WTC11 (cell line): ENCODE data around the gene SRRM2.

Experiments used
- AR ChIP-seq: fragments of 250-450 bp; sonication (Bioruptor Pico); IDR thresholded peaks from 2 replicates; pipeline ENCODE4 v1.9.0; 2021; ENCODE audit warnings: mild to moderate bottlenecking
- ATF2 ChIP-seq: sonication (generic); formaldehyde crosslinking; IDR thresholded peaks from 2 replicates; pipeline ENCODE4 v1.8.1; 2022; ENCODE audit warnings: low read depth, missing genetic modification reagents, borderline replicate concordance
- ATF6 ChIP-seq: sonication (generic); formaldehyde crosslinking; IDR thresholded peaks from 2 replicates; pipeline ENCODE4 v1.8.1; 2023; ENCODE audit warnings: mild to moderate bottlenecking, missing genetic modification reagents
- CREB1 ChIP-seq: sonication (generic); formaldehyde crosslinking; IDR thresholded peaks from 2 replicates; pipeline ENCODE4 v1.8.0; 2023; ENCODE audit warnings: mild to moderate bottlenecking, missing genetic modification reagents
- CREM ChIP-seq: sonication (generic); formaldehyde crosslinking; IDR thresholded peaks from 2 replicates; pipeline ENCODE4 v1.8.1; 2022; ENCODE audit warnings: mild to moderate bottlenecking, missing genetic modification reagents, moderate library complexity
- CTCF ChIP-seq: fragments of 200-600 bp; IDR thresholded peaks from 2 replicates; pipeline ENCODE4 v1.8.0; 2022; ENCODE audit warnings: antibody characterized with exemption
- MAX ChIP-seq: sonication (generic); formaldehyde crosslinking; IDR thresholded peaks from 2 replicates; pipeline ENCODE4 v1.8.0; 2022; ENCODE audit warnings: mild to moderate bottlenecking, missing genetic modification reagents
- NR2C2 ChIP-seq: sonication (generic); formaldehyde crosslinking; IDR thresholded peaks from 2 replicates; pipeline ENCODE4 v1.8.0; 2022; ENCODE audit warnings: mild to moderate bottlenecking, missing genetic modification reagents
- SP1 ChIP-seq: sonication (generic); formaldehyde crosslinking; conservative IDR thresholded peaks from 2 replicates; pipeline ENCODE4 v1.8.1; 2022; ENCODE audit warnings: missing genetic modification reagents
- ZNF396 ChIP-seq: fragments of 250-450 bp; sonication (Bioruptor Pico); IDR thresholded peaks from 2 replicates; pipeline ENCODE4 v1.8.0; 2021; ENCODE audit warnings: mild to moderate bottlenecking, moderate library complexity, borderline replicate concordance

GRCh38 chr16:2768403-2769089 is 16.1 kb downstream of the SRRM2 start:
- TF ChIP-seq MAX (CRISPR knock-in tag) = no peak
- TF ChIP-seq CTCF = no peak
- no peak for TF ChIP-seq SP1
- TF ChIP-seq CREB1 (CRISPR knock-in tag) = no peak
- TF ChIP-seq CREM = no peak
- no peak for TF ChIP-seq NR2C2 (CRISPR knock-in tag)
- no peak for TF ChIP-seq ATF2
- TF ChIP-seq ZNF396 (CRISPR knock-in tag) = no peak
- TF ChIP-seq ATF6 (CRISPR knock-in tag) = no peak
- TF ChIP-seq AR (CRISPR knock-in tag) = no peak
